Measurements from ENCODE around the gene CTRL. TPM values are rescaled to one million over a fixed set of nuclear protein-coding genes. Genes with fewer than 3 reads are reported as not detected.

Gene CTRL
- polyA plus RNA-seq, 1 of the 3 experiments (the other 2 are of a cell fraction), result 1.9 TPM

DNA sequence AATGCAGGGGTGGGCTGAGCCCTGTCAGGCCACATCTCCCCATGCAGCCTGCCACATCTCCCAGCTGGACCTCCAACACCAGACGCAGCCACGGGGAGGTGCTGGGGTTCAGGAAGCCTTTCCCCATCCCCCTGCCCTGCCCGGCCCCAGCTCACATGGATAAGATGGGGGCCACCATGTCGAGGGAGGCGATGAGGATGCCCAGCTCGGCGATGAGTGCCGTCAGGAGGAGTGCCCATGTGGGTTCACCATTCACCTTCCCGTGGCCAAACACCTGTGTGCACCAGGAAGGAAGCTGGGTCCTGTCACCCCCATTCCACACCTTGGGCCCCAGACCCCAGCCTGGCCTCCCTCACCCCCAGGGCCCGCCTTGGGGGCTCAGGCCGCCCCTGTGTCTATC lies 18.0 kb upstream of the CTRL start:
- CTCF ChIA-PET, result interaction anchor here (0.6 to 2.5 kb wide), 5 partner anchors 8 to 854 kb away, joined by 3 to 9 read pairs (median 3); partner anchors contain the start of gene PSKH1
- no peak overlapping the region for H3K4me2 ChIP-seq
- H3K36me3 ChIP-seq (replicated peaks in 1 of 2; ENCODE audit: control insufficient read depth in 1 of 2, insufficient read depth in 2 of 2, low read length in 1 of 2), result peaks cover 5 to 78% of the 10 kb centered on the region in 2 experiments
- POLR2A ChIA-PET, result interaction anchor here (1.1 kb wide), 1 partner anchor 9 kb away, joined by 4 read pairs; no protein-coding TSS in a partner anchor
- no CpG with 5 or more reads among the region's 11 CpGs for WGBS (ENCODE audit: low lambda C conversion rate)
- no peak for DNase-seq
- H3F3A ChIP-seq (replicated peaks; ENCODE audit: insufficient read depth), result peaks cover 7% of the 10 kb centered on the region
- H3K9me3 ChIP-seq, result no peaks in the 10 kb centered on the region
- no peak overlapping the region for H3K4me3 ChIP-seq (ENCODE audit: low read depth in 2 of 2, low read length in 1 of 2)
- H3K9ac ChIP-seq, result no peak overlapping the region
- H4K20me1 ChIP-seq (ENCODE audit: insufficient read depth), result no peaks in the 10 kb centered on the region
- H3K9me2 ChIP-seq, result no peaks in the 10 kb centered on the region
- TF ChIP-seq RCOR1 (IDR thresholded peaks at IDR 0.05; ENCODE audit: low read length) (no peak), MXI1 (IDR thresholded peaks at IDR 0.05; ENCODE audit: low read depth, low read length) (no peak), TCF12 (IDR thresholded peaks at IDR 0.05) (no peak)
- TF ChIP-seq, protein P1, sequence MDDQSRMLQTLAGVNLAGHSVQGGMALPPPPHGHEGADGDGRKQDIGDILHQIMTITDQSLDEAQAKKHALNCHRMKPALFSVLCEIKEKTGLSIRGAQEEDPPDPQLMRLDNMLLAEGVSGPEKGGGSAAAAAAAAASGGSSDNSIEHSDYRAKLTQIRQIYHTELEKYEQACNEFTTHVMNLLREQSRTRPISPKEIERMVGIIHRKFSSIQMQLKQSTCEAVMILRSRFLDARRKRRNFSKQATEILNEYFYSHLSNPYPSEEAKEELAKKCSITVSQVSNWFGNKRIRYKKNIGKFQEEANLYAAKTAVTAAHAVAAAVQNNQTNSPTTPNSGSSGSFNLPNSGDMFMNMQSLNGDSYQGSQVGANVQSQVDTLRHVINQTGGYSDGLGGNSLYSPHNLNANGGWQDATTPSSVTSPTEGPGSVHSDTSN (IDR thresholded peaks at IDR 0.05), result no peak
- no peak overlapping the region for H2AFZ ChIP-seq (ENCODE audit: low read depth)
- H3K27me3 ChIP-seq (ENCODE audit: insufficient read depth), result no peaks in the 10 kb centered on the region
- peaks cover 0 to 8% of the 10 kb centered on the region in 2 experiments; a peak in 1 of 4 replicates for H3K4me1 ChIP-seq (ENCODE audit: control insufficient read depth in 1 of 2, insufficient read depth in 2 of 2, low read depth in 1 of 2, low read length in 1 of 2)
- no peak overlapping the region for H3K27ac ChIP-seq (ENCODE audit: low read depth in 2 of 2, low read length in 1 of 2)
- peaks cover 10% of the 10 kb centered on the region; the same call in 1 of the 2 replicates for H3K79me2 ChIP-seq (ENCODE audit: insufficient read depth)

DNA sequence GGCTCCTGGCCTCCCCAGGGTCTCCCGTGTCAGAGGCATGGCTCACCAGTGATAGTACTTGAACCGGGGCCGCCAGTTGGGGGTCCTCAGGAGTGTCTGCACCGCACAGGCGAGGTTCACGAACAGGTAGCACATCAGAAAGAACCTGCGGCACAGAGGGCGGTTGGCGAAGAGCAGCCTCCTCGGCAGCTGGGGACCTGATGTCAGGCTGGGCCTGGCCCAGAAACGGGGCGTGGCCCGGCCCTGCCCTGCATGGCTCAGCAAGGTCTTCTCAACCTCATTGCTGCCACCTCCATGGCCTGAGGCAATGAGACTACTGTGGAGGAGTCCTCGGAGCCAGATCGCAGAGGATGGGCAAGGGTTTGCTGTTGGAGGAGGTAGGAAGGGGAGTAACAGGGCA lies 16.4 kb upstream of the CTRL start:
- TF ChIP-seq NRF1 (IDR thresholded peaks at IDR 0.05; ENCODE audit: low read depth, low read length) (no peak), EP300 (IDR thresholded peaks at IDR 0.05; ENCODE audit: borderline replicate concordance in 1 of 2, low read depth in 1 of 2, low read length in 1 of 2) (no peak), YY1 (IDR thresholded peaks at IDR 0.05; ENCODE audit: low read depth) (no peak), FOXM1 (IDR thresholded peaks at IDR 0.05; ENCODE audit: low read depth) (no peak), NFIC (IDR thresholded peaks at IDR 0.05; ENCODE audit: borderline replicate concordance) (no peak), SIN3A (IDR thresholded peaks at IDR 0.05; ENCODE audit: borderline replicate concordance, low read depth, low read length) (no peak)
- TF ChIP-seq, protein P2, sequence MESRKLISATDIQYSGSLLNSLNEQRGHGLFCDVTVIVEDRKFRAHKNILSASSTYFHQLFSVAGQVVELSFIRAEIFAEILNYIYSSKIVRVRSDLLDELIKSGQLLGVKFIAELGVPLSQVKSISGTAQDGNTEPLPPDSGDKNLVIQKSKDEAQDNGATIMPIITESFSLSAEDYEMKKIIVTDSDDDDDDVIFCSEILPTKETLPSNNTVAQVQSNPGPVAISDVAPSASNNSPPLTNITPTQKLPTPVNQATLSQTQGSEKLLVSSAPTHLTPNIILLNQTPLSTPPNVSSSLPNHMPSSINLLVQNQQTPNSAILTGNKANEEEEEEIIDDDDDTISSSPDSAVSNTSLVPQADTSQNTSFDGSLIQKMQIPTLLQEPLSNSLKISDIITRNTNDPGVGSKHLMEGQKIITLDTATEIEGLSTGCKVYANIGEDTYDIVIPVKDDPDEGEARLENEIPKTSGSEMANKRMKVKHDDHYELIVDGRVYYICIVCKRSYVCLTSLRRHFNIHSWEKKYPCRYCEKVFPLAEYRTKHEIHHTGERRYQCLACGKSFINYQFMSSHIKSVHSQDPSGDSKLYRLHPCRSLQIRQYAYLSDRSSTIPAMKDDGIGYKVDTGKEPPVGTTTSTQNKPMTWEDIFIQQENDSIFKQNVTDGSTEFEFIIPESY (IDR thresholded peaks at IDR 0.05; ENCODE audit: borderline replicate concordance, low read depth), result no peak
- TF ChIP-seq, protein P3, sequence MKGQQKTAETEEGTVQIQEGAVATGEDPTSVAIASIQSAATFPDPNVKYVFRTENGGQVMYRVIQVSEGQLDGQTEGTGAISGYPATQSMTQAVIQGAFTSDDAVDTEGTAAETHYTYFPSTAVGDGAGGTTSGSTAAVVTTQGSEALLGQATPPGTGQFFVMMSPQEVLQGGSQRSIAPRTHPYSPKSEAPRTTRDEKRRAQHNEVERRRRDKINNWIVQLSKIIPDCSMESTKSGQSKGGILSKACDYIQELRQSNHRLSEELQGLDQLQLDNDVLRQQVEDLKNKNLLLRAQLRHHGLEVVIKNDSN (IDR thresholded peaks at IDR 0.05; ENCODE audit: borderline replicate concordance, low read depth), result no peak
- TF ChIP-seq, protein P4, sequence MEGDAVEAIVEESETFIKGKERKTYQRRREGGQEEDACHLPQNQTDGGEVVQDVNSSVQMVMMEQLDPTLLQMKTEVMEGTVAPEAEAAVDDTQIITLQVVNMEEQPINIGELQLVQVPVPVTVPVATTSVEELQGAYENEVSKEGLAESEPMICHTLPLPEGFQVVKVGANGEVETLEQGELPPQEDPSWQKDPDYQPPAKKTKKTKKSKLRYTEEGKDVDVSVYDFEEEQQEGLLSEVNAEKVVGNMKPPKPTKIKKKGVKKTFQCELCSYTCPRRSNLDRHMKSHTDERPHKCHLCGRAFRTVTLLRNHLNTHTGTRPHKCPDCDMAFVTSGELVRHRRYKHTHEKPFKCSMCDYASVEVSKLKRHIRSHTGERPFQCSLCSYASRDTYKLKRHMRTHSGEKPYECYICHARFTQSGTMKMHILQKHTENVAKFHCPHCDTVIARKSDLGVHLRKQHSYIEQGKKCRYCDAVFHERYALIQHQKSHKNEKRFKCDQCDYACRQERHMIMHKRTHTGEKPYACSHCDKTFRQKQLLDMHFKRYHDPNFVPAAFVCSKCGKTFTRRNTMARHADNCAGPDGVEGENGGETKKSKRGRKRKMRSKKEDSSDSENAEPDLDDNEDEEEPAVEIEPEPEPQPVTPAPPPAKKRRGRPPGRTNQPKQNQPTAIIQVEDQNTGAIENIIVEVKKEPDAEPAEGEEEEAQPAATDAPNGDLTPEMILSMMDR (IDR thresholded peaks at IDR 0.05), result no peak
- Histone ChIP-seq H3K9me2 (no peaks in the 10 kb centered on the region), H3K4me2 (no peak overlapping the region), H4K20me1 (ENCODE audit: insufficient read depth) (no peaks in the 10 kb centered on the region), H3F3A (replicated peaks; ENCODE audit: insufficient read depth) (no peaks in the 10 kb centered on the region), H3K36me3 (replicated peaks in 1 of 2; ENCODE audit: control insufficient read depth in 1 of 2, insufficient read depth in 2 of 2, low read length in 1 of 2) (peaks cover 0 to 76% of the 10 kb centered on the region in 2 experiments), H3K79me2 (ENCODE audit: insufficient read depth) (peaks cover 9% of the 10 kb centered on the region; the same call in 1 of the 2 replicates), H3K4me1 (ENCODE audit: control insufficient read depth in 1 of 2, insufficient read depth in 2 of 2, low read depth in 1 of 2, low read length in 1 of 2) (peaks cover 0 to 12% of the 10 kb centered on the region in 2 experiments; a peak in 1 of 4 replicates), H3K27me3 (ENCODE audit: insufficient read depth) (no peaks in the 10 kb centered on the region), H3K27ac (ENCODE audit: low read depth in 2 of 2, low read length in 1 of 2) (no peak overlapping the region; a peak in 1 of 4 replicates), H3K9ac (no peak overlapping the region), H3K9me3 (no peaks in the 10 kb centered on the region), H2AFZ (ENCODE audit: low read depth) (no peak overlapping the region), H3K4me3 (ENCODE audit: low read depth in 2 of 2, low read length in 1 of 2) (no peak overlapping the region)
- DNase-seq, result no peak
- WGBS (ENCODE audit: low lambda C conversion rate), result 96% methylated on average over 15 of the region's 15 CpGs
- ChIA-PET CTCF (interaction anchor here (2.0 to 2.8 kb wide), 2 partner anchors 64 to 92 kb away, joined by 6 to 9 read pairs; no protein-coding TSS in a partner anchor), POLR2A (interaction anchor here (1.5 to 1.7 kb wide), 2 partner anchors 12 to 18 kb away, joined by 3 to 5 read pairs; no protein-coding TSS in a partner anchor)

Measured in SK-N-SH (cell line).